ENCODE data around the gene CLDN9.

CLDN9 gene

DNA sequence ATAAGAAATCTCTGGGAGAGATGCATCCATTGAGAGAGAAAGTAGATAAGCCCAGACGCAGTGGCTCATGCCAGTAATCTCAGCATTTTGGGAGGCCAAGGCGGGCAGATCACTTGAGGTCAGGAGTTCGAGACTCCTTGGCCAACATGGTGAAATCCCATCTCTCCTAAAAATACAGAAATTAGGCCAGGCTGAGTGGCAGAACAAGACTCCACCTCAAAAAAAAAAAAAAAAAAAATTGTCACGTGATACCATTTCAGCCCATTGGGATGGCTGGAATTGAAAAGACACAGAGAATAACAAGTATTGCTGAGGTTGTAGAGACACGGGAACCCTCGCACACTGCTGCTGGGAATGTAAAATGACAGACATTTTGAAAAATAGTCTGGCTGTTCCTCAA is 49.8 kb downstream of the CLDN9 start:
- WGBS = 87% methylated on average over 6 of the region's 6 CpGs
- no peak overlapping the region for H3K27ac ChIP-seq (ENCODE audit: low read depth, low read length)

GRCh38 chr16:3063625-3064386 is 51.1 kb downstream of the CLDN9 start:
- Histone ChIP-seq H3K9me3 (ENCODE audit: insufficient read depth, low read depth, low read length) (no peaks in the 10 kb centered on the region), H3K27me3 (ENCODE audit: insufficient read depth, low read length) (no peaks in the 10 kb centered on the region), H3K27ac (ENCODE audit: low read depth, low read length) (peak overlapping the region; percentile 70; the same call in 1 of the 2 replicates), H3K4me3 (ENCODE audit: low read length) (no peak overlapping the region), H3K4me1 (ENCODE audit: insufficient read depth, low read length) (peaks cover 8% of the 10 kb centered on the region; the same call in 1 of the 2 replicates), H3K36me3 (ENCODE audit: insufficient read depth, low read length) (no peaks in the 10 kb centered on the region), H3K9ac (ENCODE audit: low read depth, low read length) (peak overlapping the region; percentile 59; the same call in 1 of the 2 replicates)
- WGBS = 90% methylated on average over 8 of the region's 8 CpGs

More for the DNA sequence above, 49.8 kb downstream of the CLDN9 start:
- no peak overlapping the region for H3K4me3 ChIP-seq (ENCODE audit: low read length)
- peaks cover 9% of the 10 kb centered on the region; the same call in 1 of the 2 replicates for H3K27me3 ChIP-seq (ENCODE audit: insufficient read depth, low read length)
- peaks cover 8% of the 10 kb centered on the region; the same call in 1 of the 2 replicates for H3K4me1 ChIP-seq (ENCODE audit: insufficient read depth, low read length)
- no peaks in the 10 kb centered on the region for H3K9me3 ChIP-seq (ENCODE audit: insufficient read depth, low read depth, low read length)
- H3K36me3 ChIP-seq (ENCODE audit: insufficient read depth, low read length) = no peaks in the 10 kb centered on the region
- H3K9ac ChIP-seq (ENCODE audit: low read depth, low read length) = no peak overlapping the region

Data from HUES64 (cell line).